Measurements from ENCODE around the gene PCDHGA2.
"Not testable (repeated sequence)": the region's sequence is repeated elsewhere in the genome, so short reads cannot be mapped to it uniquely, and the experiment has no call there.

PCDHGA2 gene

DNA sequence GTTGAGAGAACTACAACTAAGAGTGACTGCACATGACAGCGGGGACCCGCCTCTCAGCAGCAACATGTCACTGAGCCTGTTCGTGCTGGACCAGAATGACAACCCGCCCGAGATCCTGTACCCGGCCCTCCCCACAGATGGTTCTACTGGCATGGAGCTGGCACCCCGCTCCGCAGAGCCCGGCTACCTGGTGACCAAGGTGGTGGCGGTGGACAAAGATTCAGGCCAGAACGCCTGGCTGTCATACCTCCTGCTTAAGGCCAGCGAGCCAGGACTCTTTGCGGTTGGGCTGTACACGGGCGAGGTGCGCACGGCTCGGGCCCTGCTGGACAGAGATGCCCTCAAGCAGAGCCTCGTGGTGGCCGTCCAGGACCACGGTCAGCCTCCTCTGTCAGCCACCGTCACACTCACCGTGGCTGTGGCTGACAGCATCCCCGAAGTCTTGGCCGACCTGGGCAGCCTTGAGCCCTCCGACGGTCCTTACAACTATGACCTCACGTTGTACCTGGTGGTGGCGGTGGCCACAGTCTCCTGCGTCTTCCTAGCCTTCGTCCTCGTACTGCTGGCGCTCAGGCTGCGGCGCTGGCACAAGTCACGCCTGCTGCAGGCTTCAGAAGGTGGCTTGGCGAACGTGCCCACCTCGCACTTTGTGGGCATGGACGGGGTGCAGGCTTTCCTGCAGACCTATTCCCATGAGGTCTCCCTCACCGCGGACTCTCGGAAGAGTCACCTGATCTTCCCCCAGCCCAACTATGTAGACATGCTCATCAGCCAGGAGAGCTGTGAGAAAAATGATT is 46.1 kb downstream of the PCDHGA2 start:
- Histone ChIP-seq H3K4me1 (ENCODE audit: low read length) (no peaks in the 10 kb centered on the region), H3K4me2 (ENCODE audit: low read length) (no peak overlapping the region), H3K27me3 (ENCODE audit: low read depth, low read length) (no peaks in the 10 kb centered on the region), H2AFZ (ENCODE audit: low read depth, low read length) (no peak overlapping the region), H3K27ac (ENCODE audit: low read length) (no peak overlapping the region), H3K9me3 (ENCODE audit: insufficient read depth, low read length) (no peaks in the 10 kb centered on the region), H3K79me2 (ENCODE audit: low read length) (no peaks in the 10 kb centered on the region), H3K36me3 (replicated peaks; ENCODE audit: low read depth, low read length) (no peaks in the 10 kb centered on the region), H3K4me3 (ENCODE audit: low read length) (no peak overlapping the region), H4K20me1 (ENCODE audit: insufficient read depth, low read length) (no peaks in the 10 kb centered on the region), H3K9ac (ENCODE audit: low read length) (no peak overlapping the region)
- TF ChIP-seq EZH2phosphoT487 (IDR thresholded peaks at IDR 0.05; ENCODE audit: low read depth): no peak
- TF ChIP-seq, protein P1, sequence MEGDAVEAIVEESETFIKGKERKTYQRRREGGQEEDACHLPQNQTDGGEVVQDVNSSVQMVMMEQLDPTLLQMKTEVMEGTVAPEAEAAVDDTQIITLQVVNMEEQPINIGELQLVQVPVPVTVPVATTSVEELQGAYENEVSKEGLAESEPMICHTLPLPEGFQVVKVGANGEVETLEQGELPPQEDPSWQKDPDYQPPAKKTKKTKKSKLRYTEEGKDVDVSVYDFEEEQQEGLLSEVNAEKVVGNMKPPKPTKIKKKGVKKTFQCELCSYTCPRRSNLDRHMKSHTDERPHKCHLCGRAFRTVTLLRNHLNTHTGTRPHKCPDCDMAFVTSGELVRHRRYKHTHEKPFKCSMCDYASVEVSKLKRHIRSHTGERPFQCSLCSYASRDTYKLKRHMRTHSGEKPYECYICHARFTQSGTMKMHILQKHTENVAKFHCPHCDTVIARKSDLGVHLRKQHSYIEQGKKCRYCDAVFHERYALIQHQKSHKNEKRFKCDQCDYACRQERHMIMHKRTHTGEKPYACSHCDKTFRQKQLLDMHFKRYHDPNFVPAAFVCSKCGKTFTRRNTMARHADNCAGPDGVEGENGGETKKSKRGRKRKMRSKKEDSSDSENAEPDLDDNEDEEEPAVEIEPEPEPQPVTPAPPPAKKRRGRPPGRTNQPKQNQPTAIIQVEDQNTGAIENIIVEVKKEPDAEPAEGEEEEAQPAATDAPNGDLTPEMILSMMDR (IDR thresholded peaks at IDR 0.05; ENCODE audit: low read depth, low read length): no peak

DNA sequence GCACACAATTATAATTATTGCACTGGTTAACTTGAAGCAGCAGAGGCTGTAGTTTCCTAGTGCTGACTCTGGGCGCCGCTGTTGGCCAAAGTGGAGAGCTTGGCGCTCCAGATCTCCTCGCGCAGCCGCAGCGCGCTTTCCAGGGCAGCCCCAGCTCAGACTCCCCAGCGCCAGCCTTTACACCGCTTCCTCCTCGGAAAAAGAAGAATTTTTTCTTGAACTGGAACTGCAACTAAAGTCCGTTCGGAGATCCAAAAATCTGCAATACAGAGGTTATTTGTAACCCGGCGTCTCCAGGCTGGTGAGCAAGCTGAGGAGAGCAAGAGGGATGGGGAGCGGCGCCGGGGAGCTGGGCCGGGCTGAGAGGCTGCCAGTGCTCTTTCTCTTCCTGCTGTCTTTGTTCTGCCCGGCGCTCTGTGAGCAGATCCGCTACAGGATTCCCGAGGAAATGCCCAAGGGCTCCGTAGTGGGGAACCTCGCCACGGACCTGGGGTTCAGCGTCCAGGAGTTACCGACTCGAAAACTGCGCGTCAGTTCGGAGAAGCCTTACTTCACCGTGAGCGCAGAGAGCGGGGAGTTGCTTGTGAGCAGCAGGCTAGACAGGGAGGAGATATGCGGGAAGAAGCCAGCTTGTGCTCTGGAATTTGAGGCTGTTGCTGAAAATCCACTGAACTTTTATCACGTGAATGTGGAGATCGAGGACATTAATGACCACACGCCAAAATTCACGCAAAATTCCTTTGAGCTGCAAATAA is 49.2 kb downstream of the PCDHGA2 start, which contains the start of gene PCDHGB4:
TSS of gene PCDHGB4 (plus strand) at position 142 of the 755 bp plus-strand sequence. CDS start at position 329, 187 bp downstream.
- H3K9me3 ChIP-seq (ENCODE audit: insufficient read depth, low read length); H3K4me2 ChIP-seq (ENCODE audit: low read length); H3K79me2 ChIP-seq (ENCODE audit: low read length); H3K27ac ChIP-seq (ENCODE audit: low read length); H3K4me1 ChIP-seq (ENCODE audit: low read length); H2AFZ ChIP-seq (ENCODE audit: low read depth, low read length); H3K4me3 ChIP-seq (ENCODE audit: low read length); H4K20me1 ChIP-seq (ENCODE audit: insufficient read depth, low read length); H3K36me3 ChIP-seq (replicated peaks; ENCODE audit: low read depth, low read length); H3K9ac ChIP-seq (ENCODE audit: low read length); H3K27me3 ChIP-seq (ENCODE audit: low read depth, low read length): not testable (repeated sequence)

DNA sequence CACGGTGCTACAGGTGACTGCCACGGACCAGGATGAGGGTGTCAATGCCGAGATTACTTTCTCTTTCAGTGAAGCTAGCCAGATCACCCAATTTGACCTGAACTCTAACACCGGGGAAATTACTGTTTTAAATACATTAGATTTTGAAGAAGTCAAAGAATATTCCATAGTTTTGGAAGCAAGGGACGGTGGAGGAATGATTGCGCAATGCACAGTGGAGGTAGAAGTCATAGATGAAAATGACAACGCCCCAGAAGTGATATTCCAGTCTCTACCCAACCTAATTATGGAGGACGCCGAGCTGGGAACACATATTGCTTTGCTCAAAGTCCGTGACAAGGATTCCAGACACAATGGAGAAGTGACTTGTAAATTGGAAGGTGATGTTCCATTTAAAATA is 50.1 kb downstream of the PCDHGA2 start:
- H2AFZ ChIP-seq (ENCODE audit: low read depth, low read length): no peak overlapping the region
- H3K4me2 ChIP-seq (ENCODE audit: low read length): no peak overlapping the region
- H3K27ac ChIP-seq (ENCODE audit: low read length): no peak overlapping the region
- no peaks in the 10 kb centered on the region for H3K79me2 ChIP-seq (ENCODE audit: low read length)
- no peak overlapping the region for H3K4me3 ChIP-seq (ENCODE audit: low read length)
- H3K9ac ChIP-seq (ENCODE audit: low read length): no peak overlapping the region
- H3K4me1 ChIP-seq (ENCODE audit: low read length): no peaks in the 10 kb centered on the region
- H3K27me3 ChIP-seq (ENCODE audit: low read depth, low read length): no peaks in the 10 kb centered on the region
- no peaks in the 10 kb centered on the region for H3K36me3 ChIP-seq (replicated peaks; ENCODE audit: low read depth, low read length)
- H3K9me3 ChIP-seq (ENCODE audit: insufficient read depth, low read length): no peaks in the 10 kb centered on the region
- TF ChIP-seq, protein P1 (IDR thresholded peaks at IDR 0.05; ENCODE audit: low read depth, low read length): no peak
- no peak for TF ChIP-seq EZH2phosphoT487 (IDR thresholded peaks at IDR 0.05; ENCODE audit: low read depth)
- H4K20me1 ChIP-seq (ENCODE audit: insufficient read depth, low read length): no peaks in the 10 kb centered on the region

DNA sequence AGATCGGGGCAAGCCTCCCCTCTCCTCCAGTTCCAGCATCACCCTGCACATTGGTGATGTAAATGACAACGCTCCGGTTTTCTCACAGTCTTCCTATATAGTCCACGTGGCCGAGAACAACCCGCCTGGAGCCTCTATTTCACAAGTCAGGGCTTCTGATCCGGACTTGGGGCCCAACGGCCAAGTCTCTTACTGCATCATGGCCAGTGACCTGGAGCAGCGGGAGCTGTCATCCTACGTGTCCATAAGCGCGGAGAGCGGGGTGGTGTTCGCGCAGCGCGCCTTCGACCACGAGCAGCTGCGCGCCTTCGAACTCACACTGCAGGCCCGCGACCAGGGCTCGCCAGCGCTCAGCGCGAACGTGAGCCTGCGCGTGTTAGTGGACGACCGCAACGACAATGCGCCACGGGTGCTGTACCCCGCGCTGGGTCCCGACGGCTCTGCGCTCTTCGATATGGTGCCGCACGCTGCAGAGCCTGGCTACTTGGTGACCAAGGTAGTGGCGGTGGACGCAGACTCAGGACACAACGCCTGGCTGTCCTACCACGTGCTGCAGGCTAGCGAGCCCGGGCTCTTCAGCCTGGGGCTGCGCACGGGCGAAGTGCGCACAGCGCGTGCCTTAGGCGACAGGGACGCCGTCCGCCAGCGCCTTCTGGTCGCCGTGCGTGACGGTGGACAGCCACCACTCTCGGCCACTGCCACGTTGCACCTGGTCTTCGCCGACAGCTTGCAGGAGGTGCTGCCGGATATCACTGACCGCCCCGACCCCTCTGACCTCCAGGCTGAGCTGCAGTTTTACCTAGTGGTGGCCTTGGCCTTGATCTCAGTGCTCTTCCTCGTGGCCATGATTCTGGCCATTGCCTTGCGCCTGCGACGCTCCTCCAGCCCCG is 50.8 kb downstream of the PCDHGA2 start:
- Histone ChIP-seq H3K27ac (ENCODE audit: low read length) (no peak overlapping the region), H3K36me3 (replicated peaks; ENCODE audit: low read depth, low read length) (no peaks in the 10 kb centered on the region), H3K27me3 (ENCODE audit: low read depth, low read length) (no peaks in the 10 kb centered on the region), H4K20me1 (ENCODE audit: insufficient read depth, low read length) (no peaks in the 10 kb centered on the region), H2AFZ (ENCODE audit: low read depth, low read length) (no peak overlapping the region), H3K79me2 (ENCODE audit: low read length) (no peaks in the 10 kb centered on the region), H3K9ac (ENCODE audit: low read length) (no peak overlapping the region), H3K4me2 (ENCODE audit: low read length) (no peak overlapping the region), H3K4me3 (ENCODE audit: low read length) (no peak overlapping the region), H3K4me1 (ENCODE audit: low read length) (no peaks in the 10 kb centered on the region), H3K9me3 (ENCODE audit: insufficient read depth, low read length) (no peaks in the 10 kb centered on the region)
- TF ChIP-seq, protein P1 (IDR thresholded peaks at IDR 0.05; ENCODE audit: low read depth, low read length): no peak
- TF ChIP-seq EZH2phosphoT487 (IDR thresholded peaks at IDR 0.05; ENCODE audit: low read depth): no peak
